Measurements from ENCODE around the gene TENM3.

- no peak for TF ChIP-seq CTCF (IDR thresholded peaks at IDR 0.05)
- TF ChIP-seq POLR2A (IDR thresholded peaks at IDR 0.05): no peak
These were observed 211.3 kb downstream of the TENM3 start for GRCh38 chr4:182454440-182455013.

Data from uterus (tissue), 2 donors.